ENCODE measurements around the gene FAM107B. TPM values are rescaled to one million over a fixed set of nuclear protein-coding genes. Genes with fewer than 3 reads are reported as not detected.

FAM107B gene
- total RNA-seq, 1 donor from 2014 or later = 40.7 TPM

DNA sequence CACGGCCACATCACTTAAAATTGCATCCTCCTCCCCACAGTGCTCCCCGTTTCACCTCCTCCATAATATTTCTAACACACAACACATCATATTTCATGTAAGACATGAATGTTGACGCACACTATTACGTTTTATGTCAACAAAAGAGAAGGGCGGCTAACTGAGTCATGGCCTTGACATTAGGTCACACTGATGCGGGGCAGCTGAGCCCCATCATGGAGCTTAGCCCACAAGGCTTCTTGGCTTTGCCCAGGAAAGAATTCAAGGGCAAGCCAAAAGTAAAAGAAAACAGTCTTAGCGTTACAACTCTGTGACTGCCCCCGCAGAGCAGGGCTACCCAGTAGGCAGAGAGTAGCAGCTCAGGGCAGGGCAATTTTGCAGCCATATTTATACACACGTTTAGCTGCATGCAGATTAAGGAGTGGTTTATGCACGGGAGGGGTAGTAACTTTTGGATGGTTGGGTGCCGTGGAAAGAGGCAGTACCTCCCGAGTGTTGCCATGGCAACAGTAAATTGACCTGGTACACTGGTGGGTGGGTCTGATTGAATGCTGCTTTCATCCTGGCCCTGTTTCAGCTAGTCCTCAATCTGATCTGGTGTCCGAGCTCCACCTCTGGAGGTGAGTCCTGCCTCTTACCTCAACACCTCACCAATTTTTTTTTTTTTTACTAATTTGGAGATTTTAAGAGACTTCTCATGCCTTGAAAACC is 287.8 kb downstream of the FAM107B start:
- Mint-ChIP-seq H3K27ac (ENCODE audit: unreplicated experiment) (peak overlapping the region; percentile 57), H3K4me1 (ENCODE audit: unreplicated experiment) (peaks cover 29% of the 10 kb centered on the region), H3K36me3 (ENCODE audit: unreplicated experiment) (peaks cover 2% of the 10 kb centered on the region), H3K27me3 (ENCODE audit: unreplicated experiment) (no peaks in the 10 kb centered on the region), H3K4me3 (ENCODE audit: unreplicated experiment) (no peak overlapping the region), H3K9me3 (ENCODE audit: unreplicated experiment) (peaks cover 5% of the 10 kb centered on the region)
- no peak for DNase-seq (ENCODE audit: extremely low spot score, unreplicated experiment)
- TF ChIP-seq, protein P1, sequence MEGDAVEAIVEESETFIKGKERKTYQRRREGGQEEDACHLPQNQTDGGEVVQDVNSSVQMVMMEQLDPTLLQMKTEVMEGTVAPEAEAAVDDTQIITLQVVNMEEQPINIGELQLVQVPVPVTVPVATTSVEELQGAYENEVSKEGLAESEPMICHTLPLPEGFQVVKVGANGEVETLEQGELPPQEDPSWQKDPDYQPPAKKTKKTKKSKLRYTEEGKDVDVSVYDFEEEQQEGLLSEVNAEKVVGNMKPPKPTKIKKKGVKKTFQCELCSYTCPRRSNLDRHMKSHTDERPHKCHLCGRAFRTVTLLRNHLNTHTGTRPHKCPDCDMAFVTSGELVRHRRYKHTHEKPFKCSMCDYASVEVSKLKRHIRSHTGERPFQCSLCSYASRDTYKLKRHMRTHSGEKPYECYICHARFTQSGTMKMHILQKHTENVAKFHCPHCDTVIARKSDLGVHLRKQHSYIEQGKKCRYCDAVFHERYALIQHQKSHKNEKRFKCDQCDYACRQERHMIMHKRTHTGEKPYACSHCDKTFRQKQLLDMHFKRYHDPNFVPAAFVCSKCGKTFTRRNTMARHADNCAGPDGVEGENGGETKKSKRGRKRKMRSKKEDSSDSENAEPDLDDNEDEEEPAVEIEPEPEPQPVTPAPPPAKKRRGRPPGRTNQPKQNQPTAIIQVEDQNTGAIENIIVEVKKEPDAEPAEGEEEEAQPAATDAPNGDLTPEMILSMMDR (IDR thresholded peaks at IDR 0.05) = no peak

DNA sequence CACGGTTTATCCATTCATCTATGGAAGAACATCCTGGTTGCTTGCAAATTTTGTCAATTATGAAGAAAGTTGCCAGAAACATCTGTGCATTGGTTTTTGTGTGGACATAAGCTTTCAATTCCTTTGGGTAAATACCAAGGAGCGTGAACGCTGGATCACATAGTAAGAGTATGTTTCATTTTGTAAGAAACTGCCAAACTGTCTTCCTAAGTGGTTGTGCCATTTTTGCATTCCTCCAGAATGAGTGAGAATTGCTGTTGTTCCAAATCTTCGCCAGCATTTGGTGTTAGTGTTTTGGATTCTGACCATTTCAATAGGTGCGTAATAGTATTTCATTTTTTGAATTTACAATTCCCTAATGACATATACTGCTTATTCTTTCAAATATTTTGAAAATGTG is 288.7 kb downstream of the FAM107B start:
- H3K9me3 Mint-ChIP-seq (ENCODE audit: unreplicated experiment) = peaks cover 5% of the 10 kb centered on the region
- no peaks in the 10 kb centered on the region for H3K27me3 Mint-ChIP-seq (ENCODE audit: unreplicated experiment)
- peaks cover 29% of the 10 kb centered on the region for H3K4me1 Mint-ChIP-seq (ENCODE audit: unreplicated experiment)
- DNase-seq (ENCODE audit: extremely low spot score, unreplicated experiment) = no peak
- H3K4me3 Mint-ChIP-seq (ENCODE audit: unreplicated experiment) = no peak overlapping the region
- no peak overlapping the region for H3K27ac Mint-ChIP-seq (ENCODE audit: unreplicated experiment)
- TF ChIP-seq, protein P1 (IDR thresholded peaks at IDR 0.05) = no peak
- peaks cover 2% of the 10 kb centered on the region for H3K36me3 Mint-ChIP-seq (ENCODE audit: unreplicated experiment)

DNA sequence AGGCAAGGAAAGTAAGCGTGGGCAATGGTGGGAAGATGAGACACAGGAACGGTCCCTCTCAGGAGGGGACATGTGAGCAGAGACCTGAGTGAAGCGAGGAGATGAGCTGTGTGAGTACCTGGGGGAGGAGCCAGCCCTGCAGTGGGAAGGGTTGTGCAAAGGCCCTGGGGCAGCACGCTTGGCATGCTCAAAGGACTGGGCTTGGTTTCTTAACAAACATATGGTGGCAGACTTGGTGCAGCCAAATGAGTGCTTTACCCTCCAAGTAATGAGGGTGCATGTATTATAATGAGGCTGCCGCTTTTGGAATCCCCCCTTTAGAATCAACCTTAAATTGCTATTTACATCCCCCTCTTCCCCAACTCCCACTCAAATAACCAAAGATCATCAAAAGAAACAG is 291.3 kb downstream of the FAM107B start:
- no peak overlapping the region for H3K27ac Mint-ChIP-seq (ENCODE audit: unreplicated experiment)
- DNase-seq (ENCODE audit: extremely low spot score, unreplicated experiment) = no peak
- peaks cover 2% of the 10 kb centered on the region for H3K36me3 Mint-ChIP-seq (ENCODE audit: unreplicated experiment)
- no peak overlapping the region for H3K4me3 Mint-ChIP-seq (ENCODE audit: unreplicated experiment)
- peaks cover 5% of the 10 kb centered on the region for H3K9me3 Mint-ChIP-seq (ENCODE audit: unreplicated experiment)
- H3K4me1 Mint-ChIP-seq (ENCODE audit: unreplicated experiment) = peaks cover 28% of the 10 kb centered on the region
- TF ChIP-seq, protein P1 (IDR thresholded peaks at IDR 0.05) = no peak
- H3K27me3 Mint-ChIP-seq (ENCODE audit: unreplicated experiment) = no peaks in the 10 kb centered on the region

DNA sequence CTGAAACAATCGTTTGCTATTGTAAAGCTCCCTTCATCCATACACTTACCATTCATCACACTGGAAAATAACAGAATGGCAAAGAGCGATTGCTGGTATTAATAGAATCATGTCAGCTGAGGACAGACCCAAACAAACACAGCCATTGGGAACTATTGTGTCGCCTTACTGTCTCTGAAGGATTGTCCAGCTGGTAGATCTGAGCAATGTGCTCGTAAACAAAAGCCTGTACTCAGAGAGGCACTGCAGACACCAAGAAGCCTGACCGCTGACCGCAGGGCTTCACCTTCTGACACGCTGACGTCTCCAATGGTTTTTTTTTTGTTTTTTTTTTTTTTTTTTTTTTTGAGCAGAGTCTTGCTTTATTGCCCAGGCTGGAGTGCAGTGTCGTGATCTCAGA is 292.9 kb downstream of the FAM107B start:
- Mint-ChIP-seq H3K4me3 (ENCODE audit: unreplicated experiment) (no peak overlapping the region), H3K27me3 (ENCODE audit: unreplicated experiment) (no peaks in the 10 kb centered on the region), H3K9me3 (ENCODE audit: unreplicated experiment) (peaks cover 5% of the 10 kb centered on the region), H3K27ac (ENCODE audit: unreplicated experiment) (no peak overlapping the region), H3K36me3 (ENCODE audit: unreplicated experiment) (no peaks in the 10 kb centered on the region), H3K4me1 (ENCODE audit: unreplicated experiment) (peaks cover 29% of the 10 kb centered on the region)
- TF ChIP-seq, protein P1 (IDR thresholded peaks at IDR 0.05) = no peak
- DNase-seq (ENCODE audit: extremely low spot score, unreplicated experiment) = no peak

DNA sequence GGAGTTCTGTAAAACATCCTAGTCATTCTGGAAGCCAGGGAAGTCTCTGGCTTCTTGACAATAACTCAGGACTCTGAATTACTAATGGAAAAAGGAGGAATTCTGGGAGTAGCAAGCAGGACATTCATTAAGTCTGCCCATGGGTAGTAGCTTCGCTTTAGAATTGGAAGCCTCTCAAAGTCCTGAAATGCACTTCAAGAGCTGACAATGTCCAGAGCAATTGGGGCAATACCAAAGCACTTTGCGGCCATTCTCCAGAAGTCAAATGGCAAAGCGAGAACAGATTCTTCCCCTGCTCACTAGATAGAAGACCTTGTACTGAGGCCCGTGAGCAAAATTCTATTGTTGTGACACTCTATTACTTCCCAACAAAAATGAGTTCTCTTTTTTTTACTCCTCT is 293.7 kb downstream of the FAM107B start:
- no peak for DNase-seq (ENCODE audit: extremely low spot score, unreplicated experiment)
- Mint-ChIP-seq H3K36me3 (ENCODE audit: unreplicated experiment) (no peaks in the 10 kb centered on the region), H3K4me3 (ENCODE audit: unreplicated experiment) (no peak overlapping the region), H3K9me3 (ENCODE audit: unreplicated experiment) (peaks cover 5% of the 10 kb centered on the region), H3K27ac (ENCODE audit: unreplicated experiment) (no peak overlapping the region), H3K4me1 (ENCODE audit: unreplicated experiment) (peaks cover 36% of the 10 kb centered on the region), H3K27me3 (ENCODE audit: unreplicated experiment) (no peaks in the 10 kb centered on the region)
- TF ChIP-seq, protein P1 (IDR thresholded peaks at IDR 0.05) = no peak
